SHP77 (cell line): ENCODE data around the gene ANKRD33.

ENCODE experiments used
- DNase-seq, 2 experiments: peaks; one replicate each; lab custom pipeline; 2025; lab: John Stamatoyannopoulos, UW

Gene ANKRD33

DNA sequence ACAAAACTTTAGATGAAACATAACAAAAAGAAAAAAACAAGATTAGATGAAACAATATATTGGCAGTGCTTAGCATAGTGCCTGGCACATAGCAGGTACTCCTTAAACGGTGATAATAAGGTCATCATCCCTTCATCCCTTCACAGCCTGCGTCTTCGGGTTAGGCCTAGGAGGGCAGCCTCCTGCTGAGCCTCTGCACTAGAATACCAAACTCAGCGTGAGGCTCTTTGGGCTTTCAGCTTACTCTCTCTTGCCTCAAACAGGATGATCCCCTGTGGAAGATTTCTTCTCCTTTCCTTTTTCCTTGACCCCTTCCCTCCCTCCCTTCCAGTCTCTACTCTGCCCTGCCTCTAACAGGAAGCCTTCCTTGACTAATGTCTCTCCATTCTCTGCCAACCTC lies 25.0 kb upstream of the ANKRD33 start:
- DNase-seq, result no peak

- no peak for DNase-seq
Measured at GRCh38 chr12:51863363-51863932, 24.5 kb upstream of the ANKRD33 start.

- DNase-seq, result no peak
Measured at GRCh38 chr12:51863933-51864832, 23.7 kb upstream of the ANKRD33 start.

DNA sequence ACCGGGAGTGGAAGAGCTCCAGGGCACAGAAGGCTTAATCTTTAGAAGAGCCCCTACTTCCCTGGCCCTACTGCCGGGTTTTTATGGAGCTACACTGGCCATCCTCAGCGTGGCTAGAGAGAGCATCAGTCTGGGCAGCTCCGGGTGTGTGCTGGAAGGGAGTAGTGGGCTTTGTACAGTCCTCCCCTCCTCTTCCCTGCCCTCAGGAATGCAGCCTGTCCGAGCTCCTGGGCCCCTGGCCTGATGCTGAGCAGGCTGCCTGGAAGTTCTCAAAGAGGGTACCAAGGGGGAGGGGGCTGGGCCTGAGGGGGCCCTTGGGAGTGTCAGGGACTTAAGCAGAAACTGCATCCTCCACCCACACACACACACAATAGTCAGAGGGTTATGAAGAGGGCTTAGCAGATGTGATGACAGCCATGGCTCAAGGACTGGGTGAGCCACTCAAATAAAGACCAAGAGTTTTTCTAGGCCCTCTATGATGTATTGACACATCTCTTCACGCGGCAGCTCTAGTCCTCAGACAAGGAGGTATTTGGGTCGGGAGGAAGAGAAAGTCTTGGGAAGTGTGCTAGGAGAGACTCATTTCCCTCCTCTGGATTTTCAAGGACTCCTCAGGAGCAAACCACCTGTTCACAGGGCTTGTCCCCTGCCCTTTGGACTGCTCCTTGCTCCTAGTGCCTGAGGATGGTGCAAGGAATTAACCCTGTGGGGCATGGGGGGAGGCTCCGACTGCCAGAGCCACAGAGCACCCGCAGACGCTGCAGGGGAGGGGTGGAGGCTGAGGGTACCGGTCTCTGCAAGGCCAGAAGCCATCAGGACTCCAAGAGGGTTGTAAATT lies 22.9 kb upstream of the ANKRD33 start:
- DNase-seq, result no peak

DNA sequence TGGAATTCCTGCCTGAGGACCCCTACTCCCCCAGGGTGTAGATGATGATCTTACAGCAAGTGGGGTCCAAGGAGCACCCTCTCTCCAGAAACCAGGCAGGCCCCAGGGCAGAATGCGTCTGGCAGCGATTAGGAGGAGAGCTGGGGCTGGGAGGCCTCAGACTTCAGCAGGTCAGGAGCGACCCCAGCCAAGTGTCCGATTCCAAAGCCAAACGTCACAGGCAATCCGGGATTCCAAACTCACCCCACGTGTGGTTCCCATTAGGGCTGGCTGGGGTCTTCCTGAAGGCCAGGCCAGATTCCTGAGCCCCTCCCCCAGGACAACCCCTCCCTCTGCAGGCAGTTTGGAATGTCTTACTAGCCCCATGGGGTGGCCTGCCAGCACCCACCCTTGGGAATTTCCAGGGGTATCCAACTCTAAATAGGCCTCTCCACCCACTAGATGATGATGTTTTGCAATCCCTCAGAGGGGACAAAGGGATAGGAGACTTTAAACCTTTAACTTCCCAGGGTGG lies 22.1 kb upstream of the ANKRD33 start:
- no peak for DNase-seq

DNA sequence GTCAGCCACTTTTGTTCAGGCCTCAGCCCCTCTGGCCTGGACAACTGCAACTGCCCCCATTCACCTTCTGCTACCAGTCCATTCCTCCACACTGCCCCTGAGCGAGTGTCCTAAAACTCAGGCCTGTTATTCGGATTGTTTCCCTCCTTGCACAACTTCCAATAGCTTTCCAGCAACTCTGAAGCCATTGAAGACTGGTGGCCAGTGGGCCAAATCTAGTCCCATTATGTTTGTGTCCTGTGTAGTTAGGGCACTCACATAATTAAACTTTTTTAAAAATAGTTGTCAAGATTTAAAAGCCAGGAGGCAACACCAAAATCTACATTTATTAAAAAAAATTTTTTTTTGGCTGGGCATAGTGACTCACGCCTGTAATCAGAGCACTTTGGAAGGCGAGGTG lies 21.6 kb upstream of the ANKRD33 start:
- DNase-seq, result no peak

- no peak for DNase-seq
Measured at GRCh38 chr12:51866762-51867161, 21.1 kb upstream of the ANKRD33 start.

DNA sequence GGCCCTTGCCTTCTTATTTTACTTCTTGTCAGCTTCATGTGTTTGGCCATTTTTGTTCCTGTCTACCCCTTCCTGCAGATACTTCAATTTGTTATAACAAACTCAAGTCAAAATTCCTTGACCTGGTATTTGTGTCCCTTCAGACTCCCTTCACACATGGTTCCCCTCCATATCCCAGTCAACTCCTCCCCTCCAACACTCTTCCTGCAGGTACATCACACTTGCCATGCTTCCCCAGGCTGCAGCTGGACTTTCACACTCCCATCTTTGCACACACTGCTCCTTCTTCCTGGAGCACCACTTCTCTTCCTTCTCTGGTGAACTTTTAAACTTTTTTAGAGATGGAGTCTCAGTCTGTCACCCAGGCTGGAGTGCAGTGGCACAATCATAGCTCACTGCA lies 20.5 kb upstream of the ANKRD33 start:
- DNase-seq, result no peak

DNA sequence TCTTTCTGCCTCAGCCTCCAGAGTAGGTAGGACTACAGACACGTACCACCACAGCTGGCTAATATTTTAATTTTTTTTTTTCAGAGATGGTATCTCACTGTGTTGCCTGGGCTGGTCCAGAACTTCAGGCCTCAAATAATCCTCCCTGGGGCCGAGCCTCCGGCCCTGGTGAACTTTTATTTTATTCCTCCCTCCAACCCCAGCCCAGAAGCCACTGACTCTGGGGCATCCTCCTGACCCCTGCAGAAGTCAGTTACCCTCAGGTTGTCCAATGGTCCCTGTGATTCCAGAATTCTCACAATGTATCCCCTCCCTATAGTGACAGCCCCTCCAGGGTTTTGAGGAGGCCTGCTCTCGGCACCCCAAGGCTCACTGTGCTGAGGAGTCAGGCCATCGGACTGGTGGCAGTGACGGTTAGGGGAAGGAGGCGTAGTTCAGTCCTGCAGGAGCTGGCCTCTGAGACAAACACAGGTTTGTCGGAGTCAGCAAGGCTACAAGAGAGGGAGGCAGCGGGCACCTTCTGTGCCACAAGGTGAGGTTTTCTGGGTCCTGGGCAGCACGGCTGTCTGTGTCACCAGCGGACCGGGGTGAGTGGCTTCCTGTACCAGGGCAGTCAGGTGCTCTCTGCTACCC lies 20.0 kb upstream of the ANKRD33 start:
- no peak for DNase-seq

GRCh38 chr12:51868821-51869495 lies 18.9 kb upstream of the ANKRD33 start:
- no peak for DNase-seq

DNA sequence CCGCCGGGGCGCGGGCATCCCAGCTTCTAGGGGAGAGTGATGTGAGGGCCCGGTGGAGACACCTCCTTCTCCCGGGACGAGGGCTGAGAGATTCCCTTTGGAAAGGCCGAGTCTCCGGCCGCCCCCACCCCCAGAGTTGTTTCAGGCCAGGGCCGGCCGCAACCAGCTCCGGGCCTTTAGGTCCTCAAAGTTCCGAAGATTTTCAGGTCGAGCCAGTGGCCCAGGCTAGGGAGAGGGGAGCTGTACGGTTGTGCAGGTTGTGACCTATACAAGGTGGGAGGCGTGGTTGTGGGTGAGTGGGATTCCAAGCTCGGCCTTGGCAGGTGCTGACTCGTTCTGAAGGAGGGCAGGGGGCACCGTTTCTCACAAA lies 18.4 kb upstream of the ANKRD33 start:
- DNase-seq, result no peak

DNA sequence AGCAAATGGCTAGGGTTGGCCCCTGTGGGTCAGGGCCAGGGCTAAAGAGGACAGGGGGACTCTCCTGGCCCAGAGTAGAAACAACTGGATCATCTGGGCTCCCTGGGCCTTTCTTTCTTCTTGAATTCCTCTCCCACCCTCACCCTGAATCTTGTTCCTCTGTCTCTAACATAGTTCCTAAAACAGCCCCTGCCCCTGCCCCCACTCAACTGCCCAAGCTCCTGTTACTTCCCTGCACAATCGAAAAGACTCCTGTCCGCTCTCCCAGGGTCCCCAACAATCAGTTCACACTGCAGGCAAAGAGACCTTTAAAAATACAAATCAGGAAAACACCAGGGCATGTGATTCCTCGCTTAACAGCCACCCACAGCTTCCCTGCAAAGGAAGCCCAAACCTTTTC lies 18.0 kb upstream of the ANKRD33 start:
- DNase-seq, result no peak

DNA sequence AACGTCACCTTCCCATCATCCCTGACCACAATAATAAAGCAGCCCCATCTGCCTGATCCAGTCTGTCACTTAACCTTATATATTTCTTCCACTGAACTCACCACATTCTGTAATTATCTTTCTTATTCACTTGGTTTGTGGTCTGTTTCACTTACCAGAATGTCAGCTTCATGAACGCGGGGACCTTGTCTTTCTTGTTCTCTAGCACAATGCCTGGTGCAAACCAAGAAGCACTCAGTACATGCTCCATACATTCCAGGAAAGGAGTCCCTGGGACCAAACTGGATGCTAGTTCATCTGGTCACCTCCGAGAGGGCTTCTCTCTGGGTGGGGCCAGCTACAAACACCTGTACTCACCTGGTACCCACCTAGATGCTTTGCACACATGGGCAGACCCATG lies 17.4 kb upstream of the ANKRD33 start:
- no peak for DNase-seq

GRCh38 chr12:51871126-51871525 lies 16.8 kb upstream of the ANKRD33 start:
- no peak for DNase-seq

- DNase-seq, result no peak
Measured at GRCh38 chr12:51871918-51872688, 15.8 kb upstream of the ANKRD33 start.

- no peak for DNase-seq
Measured at GRCh38 chr12:51872689-51872981, 15.3 kb upstream of the ANKRD33 start.

DNA sequence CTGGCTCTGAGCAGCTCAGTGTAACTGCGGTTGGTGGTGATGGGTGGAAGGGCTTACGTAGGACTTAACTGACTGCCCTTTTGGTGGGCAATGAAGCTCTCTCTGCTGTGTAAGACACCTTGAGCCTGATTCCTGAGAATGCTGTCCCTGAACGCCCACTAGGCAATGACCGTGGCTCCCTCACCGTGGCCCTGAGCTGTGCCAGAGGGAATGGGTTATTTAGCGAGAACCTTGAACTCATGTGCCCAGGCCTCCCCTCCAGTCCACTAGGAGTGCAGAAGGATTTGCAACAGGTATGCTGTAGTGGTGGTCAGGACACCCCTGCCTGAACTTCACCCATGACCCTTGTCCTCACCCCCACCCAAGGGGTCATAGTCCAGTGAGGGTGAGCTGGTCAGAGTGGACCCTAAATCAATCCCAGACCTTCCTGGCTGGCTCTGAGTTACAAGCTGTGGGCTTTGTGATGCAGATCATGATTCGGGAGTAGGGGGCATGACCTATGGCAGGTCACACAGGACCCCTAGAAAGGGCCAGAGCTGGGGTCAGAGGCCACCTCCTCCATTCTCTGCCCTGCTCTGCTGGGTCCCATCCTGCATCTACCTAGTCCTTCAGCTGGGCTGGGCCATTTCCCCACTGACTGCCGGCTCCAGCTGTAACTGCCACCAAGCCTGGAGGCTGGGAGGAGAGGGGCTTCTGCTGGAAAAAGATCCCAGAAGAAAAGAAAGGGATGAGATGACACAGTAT lies 14.5 kb upstream of the ANKRD33 start:
- no peak for DNase-seq

DNA sequence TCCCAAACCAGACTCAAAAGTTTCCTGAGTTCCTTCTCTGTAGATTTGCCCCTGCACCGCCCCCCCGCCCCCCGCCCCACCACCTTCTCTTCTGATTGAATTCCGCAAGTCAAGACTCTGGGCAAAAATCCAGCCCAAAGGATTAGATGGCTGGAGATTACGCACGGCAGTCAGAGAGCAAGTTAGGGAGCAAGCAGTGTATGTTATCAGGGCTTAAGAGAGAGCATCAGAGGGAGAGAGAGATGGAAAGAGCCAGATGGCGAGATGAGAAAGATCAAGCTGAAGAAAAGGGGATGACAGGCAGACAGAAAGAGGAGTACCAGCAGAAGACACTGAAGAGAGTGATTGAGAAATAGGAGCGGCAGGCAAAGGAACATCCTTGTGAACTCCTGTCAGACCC lies 13.9 kb upstream of the ANKRD33 start:
- no peak for DNase-seq

DNA sequence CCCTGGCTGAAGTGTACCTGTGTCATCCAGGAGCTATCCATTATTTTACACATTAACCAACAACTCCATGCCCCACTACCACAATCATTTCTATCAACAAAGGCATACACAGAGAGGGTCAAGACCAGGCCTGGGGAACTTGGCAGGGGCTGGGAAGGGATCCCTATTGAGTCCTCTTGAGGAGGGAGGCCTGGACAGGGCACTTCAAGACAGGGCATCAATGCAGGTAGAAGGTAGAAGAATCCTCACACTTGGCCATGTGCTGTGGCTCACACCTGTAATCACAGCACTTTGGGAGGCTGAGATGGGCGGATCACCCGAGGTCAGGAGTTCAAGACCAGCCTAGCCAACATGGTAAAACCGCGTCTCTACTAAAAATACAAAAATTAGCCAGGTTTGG lies 13.4 kb upstream of the ANKRD33 start:
- DNase-seq, result no peak

DNA sequence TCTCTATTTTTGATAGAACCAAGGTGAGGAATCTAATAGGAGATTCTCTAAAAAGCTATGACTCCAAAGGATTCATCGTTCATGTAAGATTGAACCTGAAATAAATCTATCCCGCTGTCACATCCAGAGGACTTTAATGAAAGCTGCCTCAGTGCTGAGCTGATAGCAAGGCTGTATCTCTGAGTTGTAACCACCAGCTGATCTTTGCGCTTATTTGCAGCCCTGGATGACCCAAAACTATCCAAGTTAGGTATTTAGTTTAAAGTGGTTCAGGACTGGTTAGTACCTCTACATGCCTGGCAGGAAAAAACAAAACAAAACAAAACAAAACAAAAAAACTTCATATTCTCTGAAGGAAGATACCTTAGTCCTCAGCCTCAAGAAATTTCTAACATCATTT lies 8.8 kb upstream of the ANKRD33 start:
- no peak for DNase-seq
